Natural killer cell (primary cell): ENCODE data around the gene AUTS2. TPM values are rescaled to one million over a fixed set of nuclear protein-coding genes. Genes with fewer than 3 reads are reported as not detected.

Experiments
- ATAC-seq, 3 donors: fragments of 150-1000 bp in 2 of 3; fragments of 200-7000 bp in 1 of 3; cut with Tn5 transposase; 1 replicate in 1 of 3; 2 replicates in 2 of 3; pipeline ENCODE4 v1.10.0; 2021; ENCODE audit warnings: mild to moderate bottlenecking in 2 of 3, moderate library complexity in 2 of 3
- DNase-seq, 2 donors: peaks; one replicate each; pipeline versions ENCODE4 v3.0.0 to v3.0.0-alpha.2; 2013 to 2021; ENCODE audit warnings: mixed read lengths in 1 of 2
- H3K27ac ChIP-seq: one replicate; pipeline ENCODE4 v1.5.1; 2013; ENCODE audit warnings: mild to moderate bottlenecking, low read length
- H3K27me3 ChIP-seq: one replicate; pipeline ENCODE4 v1.6.1; 2013; ENCODE audit warnings: low read length; ENCODE audit not compliant: control insufficient read depth, insufficient read depth
- H3K36me3 ChIP-seq: one replicate; pipeline ENCODE4 v1.6.1; 2013; ENCODE audit warnings: low read length; ENCODE audit not compliant: control insufficient read depth, insufficient read depth
- H3K4me1 ChIP-seq: one replicate; pipeline ENCODE4 v1.6.1; 2013; ENCODE audit warnings: low read length; ENCODE audit not compliant: control insufficient read depth, insufficient read depth
- H3K4me3 ChIP-seq: one replicate; pipeline ENCODE4 v1.5.1; 2013; ENCODE audit warnings: low read length
- H3K9me3 ChIP-seq: one replicate; pipeline ENCODE4 v1.6.1; 2013; ENCODE audit warnings: low read length; ENCODE audit not compliant: control insufficient read depth, insufficient read depth
- H3K27ac Mint-ChIP-seq, 2 donors: one replicate each; pipeline ENCODE4 v1.8.0; 2022; ENCODE audit warnings: mild to moderate bottlenecking in 2 of 2, mixed read lengths in 2 of 2, moderate library complexity in 1 of 2
- H3K27me3 Mint-ChIP-seq, 2 donors: one replicate each; pipeline ENCODE4 v1.8.0; 2022; ENCODE audit warnings: low read depth in 2 of 2, mixed read lengths in 2 of 2
- H3K36me3 Mint-ChIP-seq: one replicate; pipeline ENCODE4 v1.8.0; 2022; ENCODE audit warnings: mixed read lengths
- H3K4me1 Mint-ChIP-seq, 2 donors: one replicate each; pipeline ENCODE4 v1.8.0; 2022; ENCODE audit warnings: mixed read lengths in 2 of 2
- H3K4me3 Mint-ChIP-seq: one replicate; pipeline ENCODE4 v1.8.0; 2022; ENCODE audit warnings: mild to moderate bottlenecking, moderate library complexity, mixed read lengths
- H3K9me3 Mint-ChIP-seq, 2 donors: one replicate each; pipeline ENCODE4 v1.8.0; 2022; ENCODE audit warnings: mixed read lengths in 2 of 2
- WGBS: methylation state at CpG from one replicate; pipeline ENCODE4 v1.1.7; 2013; ENCODE audit warnings: missing lambda C conversion rate; ENCODE audit not compliant: insufficient coverage; 5-methylcytosine and 5-hydroxymethylcytosine counted together
- intact Hi-C: fragments of 100-400 bp; cut with micrococcal nuclease; formaldehyde crosslinking; loops from one replicate; pipeline ENCODE4 v1.14.2; 2022
- total RNA-seq, 4 donors: library from RNA; stranded (reverse); fragments of 120-200 nt in 1 of 4; gene quantifications; one replicate each; pipeline versions ENCODE4 v1.2.3 to v1.2.4, GENCODE V29; 2013 to 2022
- TF ChIP-seq, protein P1 (sequence below): fragments of 200-600 bp; IDR thresholded peaks from one replicate; pipeline ENCODE4 v1.8.0; 2022; ENCODE audit warnings: antibody characterized with exemption

The AUTS2 gene
- total RNA-seq, 3 donors from 2014 or later (not counting 1 experiment from before 2014, with no cell fraction given), result 147 to 197 (median 155) TPM

- H3K4me1 ChIP-seq, result peaks cover 7% of the 10 kb centered on the region
- 90% methylated on average over 3 of the region's 3 CpGs for WGBS
- H3K27ac ChIP-seq, result no peak overlapping the region
- no peaks in the 10 kb centered on the region for H3K36me3 Mint-ChIP-seq
- H3K4me3 ChIP-seq, result no peak overlapping the region
- TF ChIP-seq, protein P1, sequence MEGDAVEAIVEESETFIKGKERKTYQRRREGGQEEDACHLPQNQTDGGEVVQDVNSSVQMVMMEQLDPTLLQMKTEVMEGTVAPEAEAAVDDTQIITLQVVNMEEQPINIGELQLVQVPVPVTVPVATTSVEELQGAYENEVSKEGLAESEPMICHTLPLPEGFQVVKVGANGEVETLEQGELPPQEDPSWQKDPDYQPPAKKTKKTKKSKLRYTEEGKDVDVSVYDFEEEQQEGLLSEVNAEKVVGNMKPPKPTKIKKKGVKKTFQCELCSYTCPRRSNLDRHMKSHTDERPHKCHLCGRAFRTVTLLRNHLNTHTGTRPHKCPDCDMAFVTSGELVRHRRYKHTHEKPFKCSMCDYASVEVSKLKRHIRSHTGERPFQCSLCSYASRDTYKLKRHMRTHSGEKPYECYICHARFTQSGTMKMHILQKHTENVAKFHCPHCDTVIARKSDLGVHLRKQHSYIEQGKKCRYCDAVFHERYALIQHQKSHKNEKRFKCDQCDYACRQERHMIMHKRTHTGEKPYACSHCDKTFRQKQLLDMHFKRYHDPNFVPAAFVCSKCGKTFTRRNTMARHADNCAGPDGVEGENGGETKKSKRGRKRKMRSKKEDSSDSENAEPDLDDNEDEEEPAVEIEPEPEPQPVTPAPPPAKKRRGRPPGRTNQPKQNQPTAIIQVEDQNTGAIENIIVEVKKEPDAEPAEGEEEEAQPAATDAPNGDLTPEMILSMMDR, result no peak
- H3K4me1 Mint-ChIP-seq, result peaks cover 16 to 50% of the 10 kb centered on the region in 2 donors
- H3K27me3 ChIP-seq, result no peaks in the 10 kb centered on the region
- H3K9me3 ChIP-seq, result no peaks in the 10 kb centered on the region
- H3K27me3 Mint-ChIP-seq, result no peaks in the 10 kb centered on the region
- no peaks in the 10 kb centered on the region for H3K9me3 Mint-ChIP-seq
- H3K4me3 Mint-ChIP-seq, result no peak overlapping the region
- no peaks in the 10 kb centered on the region for H3K36me3 ChIP-seq
- DNase-seq (no peak), ATAC-seq (no peak)
- H3K27ac Mint-ChIP-seq, result no peak overlapping the region
- intact Hi-C loops, result no loop called here
Observed at GRCh38 chr7:69700331-69700730, 102.1 kb downstream of the AUTS2 start.

DNA sequence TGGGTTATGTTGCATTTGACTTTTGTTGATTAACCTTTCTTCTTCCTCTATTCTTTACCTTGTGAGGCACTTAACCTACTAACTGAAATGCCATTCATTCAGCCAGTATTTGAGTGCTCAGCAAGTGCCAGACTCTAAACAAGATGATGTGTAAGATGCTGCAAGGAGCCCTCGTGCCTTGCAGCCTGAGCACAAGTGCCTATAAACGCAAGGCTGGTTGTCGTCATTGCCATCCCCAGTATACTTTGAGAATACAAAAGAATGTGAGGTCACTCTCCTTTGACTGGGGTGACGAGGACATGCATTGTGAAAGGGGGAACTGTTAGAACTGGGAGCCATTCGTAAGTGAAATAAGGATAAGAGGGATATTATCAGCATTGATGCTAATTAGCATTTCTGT is 103.0 kb downstream of the AUTS2 start:
- no peaks in the 10 kb centered on the region for H3K27me3 ChIP-seq
- no peaks in the 10 kb centered on the region for H3K9me3 Mint-ChIP-seq
- ATAC-seq (no peak), DNase-seq (no peak)
- intact Hi-C loops, result no loop called here
- H3K4me1 Mint-ChIP-seq, result peaks cover 8 to 42% of the 10 kb centered on the region in 2 donors
- H3K27ac ChIP-seq, result no peak overlapping the region
- H3K27ac Mint-ChIP-seq, result no peak overlapping the region
- no peaks in the 10 kb centered on the region for H3K27me3 Mint-ChIP-seq
- no peaks in the 10 kb centered on the region for H3K36me3 Mint-ChIP-seq
- 93% methylated on average over 5 of the region's 5 CpGs for WGBS
- no peak overlapping the region for H3K4me3 ChIP-seq
- TF ChIP-seq, protein P1, result no peak
- no peaks in the 10 kb centered on the region for H3K9me3 ChIP-seq
- peaks cover 2% of the 10 kb centered on the region for H3K4me1 ChIP-seq
- H3K36me3 ChIP-seq, result no peaks in the 10 kb centered on the region
- H3K4me3 Mint-ChIP-seq, result no peak overlapping the region

GRCh38 chr7:69702357-69702756 is 104.1 kb downstream of the AUTS2 start:
- Histone ChIP-seq H3K4me3 (no peak overlapping the region), H3K27me3 (no peaks in the 10 kb centered on the region), H3K9me3 (no peaks in the 10 kb centered on the region), H3K27ac (no peak overlapping the region), H3K4me1 (no peaks in the 10 kb centered on the region), H3K36me3 (no peaks in the 10 kb centered on the region)
- H3K9me3 Mint-ChIP-seq, result no peaks in the 10 kb centered on the region
- DNase-seq, result no peak
- H3K27ac Mint-ChIP-seq, result no peak overlapping the region
- peaks cover 0 to 32% of the 10 kb centered on the region in 2 donors for H3K4me1 Mint-ChIP-seq
- H3K27me3 Mint-ChIP-seq, result no peaks in the 10 kb centered on the region
- no peak overlapping the region for H3K4me3 Mint-ChIP-seq
- H3K36me3 Mint-ChIP-seq, result no peaks in the 10 kb centered on the region
- 69% methylated on average over 1 of the region's 1 CpG for WGBS
- ATAC-seq, result no peak
- TF ChIP-seq, protein P1, result no peak
- intact Hi-C loops, result no loop called here

GRCh38 chr7:69703099-69703498 is 104.8 kb downstream of the AUTS2 start:
- no peaks in the 10 kb centered on the region for H3K36me3 Mint-ChIP-seq
- Histone ChIP-seq H3K27me3 (no peaks in the 10 kb centered on the region), H3K36me3 (no peaks in the 10 kb centered on the region), H3K27ac (no peak overlapping the region), H3K9me3 (no peaks in the 10 kb centered on the region), H3K4me1 (no peaks in the 10 kb centered on the region), H3K4me3 (no peak overlapping the region)
- H3K4me1 Mint-ChIP-seq, result peaks cover 0 to 26% of the 10 kb centered on the region in 2 donors
- 27% methylated on average over 2 of the region's 2 CpGs for WGBS
- no peaks in the 10 kb centered on the region for H3K9me3 Mint-ChIP-seq
- DNase-seq (no peak), ATAC-seq (no peak)
- H3K27ac Mint-ChIP-seq, result no peak overlapping the region
- no peaks in the 10 kb centered on the region for H3K27me3 Mint-ChIP-seq
- TF ChIP-seq, protein P1, result no peak
- no peak overlapping the region for H3K4me3 Mint-ChIP-seq
- intact Hi-C loops, result no loop called here
